Prostate gland (tissue), 2 donors: Measurements from ENCODE around the gene POTEG.
"Not testable (repeated sequence)": the region's sequence is repeated elsewhere in the genome, so short reads cannot be mapped to it uniquely, and the experiment has no call there.

Experiments used
- POLR2A ChIP-seq: fragments of 450-650 bp; IDR thresholded peaks from one replicate; pipeline ENCODE4 v1.6.1; 2016; ENCODE audit warnings: antibody characterized with exemption, mild to moderate bottlenecking
- TF ChIP-seq, protein P1 (sequence below), 4 experiments: fragments of 200-600 bp in 2 of 4; fragments of 450-650 bp in 2 of 4; sonication (generic) in 2 of 4; IDR thresholded peaks; 1 replicate in 3 of 4; 2 replicates in 1 of 4; pipeline ENCODE4 v1.5.1; 2016 to 2019; ENCODE audit warnings: antibody characterized with exemption in 4 of 4, mild to moderate bottlenecking in 2 of 4, moderate library complexity in 2 of 4

DNA sequence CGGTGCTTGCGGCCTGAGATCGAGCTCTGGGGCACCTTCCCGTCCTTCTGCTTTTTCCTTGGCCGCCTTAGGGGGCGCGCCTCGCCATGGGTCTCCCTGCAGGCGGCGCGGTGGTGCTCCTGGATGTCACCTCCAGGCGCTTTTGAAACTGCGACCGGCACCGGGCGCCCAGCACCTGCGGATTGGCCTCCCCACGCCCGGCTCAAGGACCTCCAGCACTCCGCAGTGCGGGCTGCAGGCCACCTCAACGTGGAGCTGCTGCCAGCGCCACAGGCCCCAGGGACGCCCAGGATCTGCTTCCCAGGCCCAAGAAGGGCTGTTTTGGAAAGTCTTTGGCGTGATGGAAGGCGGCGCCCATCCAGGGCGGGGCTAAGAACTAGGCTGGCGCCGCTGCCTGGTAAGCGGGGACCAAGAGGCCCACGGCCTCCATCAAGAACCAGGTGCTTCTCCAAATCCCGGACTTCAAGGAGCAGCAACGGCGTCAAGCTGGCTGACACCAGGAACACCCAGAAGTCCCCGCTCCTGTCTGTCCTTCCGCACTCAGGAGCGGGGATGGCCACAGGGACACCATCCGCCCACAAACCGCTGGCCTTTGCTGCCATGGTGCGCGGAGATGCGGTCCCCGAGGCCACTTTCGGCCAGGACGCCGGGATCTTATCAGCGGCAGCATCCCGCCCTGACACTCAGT is 61.2 kb downstream of the POTEG start:
- TF ChIP-seq, protein P1, sequence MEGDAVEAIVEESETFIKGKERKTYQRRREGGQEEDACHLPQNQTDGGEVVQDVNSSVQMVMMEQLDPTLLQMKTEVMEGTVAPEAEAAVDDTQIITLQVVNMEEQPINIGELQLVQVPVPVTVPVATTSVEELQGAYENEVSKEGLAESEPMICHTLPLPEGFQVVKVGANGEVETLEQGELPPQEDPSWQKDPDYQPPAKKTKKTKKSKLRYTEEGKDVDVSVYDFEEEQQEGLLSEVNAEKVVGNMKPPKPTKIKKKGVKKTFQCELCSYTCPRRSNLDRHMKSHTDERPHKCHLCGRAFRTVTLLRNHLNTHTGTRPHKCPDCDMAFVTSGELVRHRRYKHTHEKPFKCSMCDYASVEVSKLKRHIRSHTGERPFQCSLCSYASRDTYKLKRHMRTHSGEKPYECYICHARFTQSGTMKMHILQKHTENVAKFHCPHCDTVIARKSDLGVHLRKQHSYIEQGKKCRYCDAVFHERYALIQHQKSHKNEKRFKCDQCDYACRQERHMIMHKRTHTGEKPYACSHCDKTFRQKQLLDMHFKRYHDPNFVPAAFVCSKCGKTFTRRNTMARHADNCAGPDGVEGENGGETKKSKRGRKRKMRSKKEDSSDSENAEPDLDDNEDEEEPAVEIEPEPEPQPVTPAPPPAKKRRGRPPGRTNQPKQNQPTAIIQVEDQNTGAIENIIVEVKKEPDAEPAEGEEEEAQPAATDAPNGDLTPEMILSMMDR (IDR thresholded peaks at IDR 0.05) = not testable (repeated sequence)
- TF ChIP-seq POLR2A = not testable (repeated sequence)
